Activated CD8-positive, alpha-beta memory T cell treated with anti-CD3 and anti-CD28 coated beads, Interleukin-2, amount 50 U/mL, for 24 hours (primary cell): ENCODE measurements around the gene TMEM270.

Experiments used
- DNase-seq: peaks from one replicate; pipeline ENCODE4 v3.0.0-alpha.2; 2020; ENCODE audit errors: extremely low read depth

TMEM270 gene

GRCh38 chr7:73885975-73886798 is 25.2 kb downstream of the TMEM270 start:
- no peak for DNase-seq

GRCh38 chr7:73887762-73888161 is 26.8 kb downstream of the TMEM270 start:
- no peak for DNase-seq

GRCh38 chr7:73888959-73889358 is 28.0 kb downstream of the TMEM270 start:
- no peak for DNase-seq

- no peak for DNase-seq
These were observed 29.7 kb downstream of the TMEM270 start for GRCh38 chr7:73890555-73891147.

- no peak for DNase-seq
These were observed 30.4 kb downstream of the TMEM270 start for GRCh38 chr7:73891178-73891885.

GRCh38 chr7:73892003-73892999 is 31.3 kb downstream of the TMEM270 start:
- DNase-seq = no peak

GRCh38 chr7:73893342-73894101 is 32.6 kb downstream of the TMEM270 start:
- DNase-seq = no peak

GRCh38 chr7:73894166-73894565 is 33.2 kb downstream of the TMEM270 start:
- DNase-seq = no peak

- DNase-seq = no peak
These were observed 34.0 kb downstream of the TMEM270 start for GRCh38 chr7:73894733-73895551.

GRCh38 chr7:73895626-73896025 is 34.7 kb downstream of the TMEM270 start:
- no peak for DNase-seq

- DNase-seq = no peak
These were observed 35.5 kb downstream of the TMEM270 start for GRCh38 chr7:73896454-73896853.

- no peak for DNase-seq
These were observed 38.8 kb downstream of the TMEM270 start for GRCh38 chr7:73899731-73900142.

- DNase-seq = no peak
These were observed 39.3 kb downstream of the TMEM270 start for GRCh38 chr7:73900286-73900685.

- no peak for DNase-seq
These were observed 40.4 kb downstream of the TMEM270 start for GRCh38 chr7:73901231-73901822.

GRCh38 chr7:73901823-73902597 is 41.1 kb downstream of the TMEM270 start:
- DNase-seq = no peak

GRCh38 chr7:73903321-73904218 is 42.6 kb downstream of the TMEM270 start:
- no peak for DNase-seq
